GM19395 (cell line): ENCODE measurements around the gene AP2B1.

Experiments used
- ATAC-seq: cut with Tn5 transposase; IDR thresholded peaks from one replicate; pipeline ENCODE4 v1.9.1; 2021; ENCODE audit warnings: mild to moderate bottlenecking, moderate library complexity; ENCODE audit not compliant: unreplicated experiment

Gene AP2B1

DNA sequence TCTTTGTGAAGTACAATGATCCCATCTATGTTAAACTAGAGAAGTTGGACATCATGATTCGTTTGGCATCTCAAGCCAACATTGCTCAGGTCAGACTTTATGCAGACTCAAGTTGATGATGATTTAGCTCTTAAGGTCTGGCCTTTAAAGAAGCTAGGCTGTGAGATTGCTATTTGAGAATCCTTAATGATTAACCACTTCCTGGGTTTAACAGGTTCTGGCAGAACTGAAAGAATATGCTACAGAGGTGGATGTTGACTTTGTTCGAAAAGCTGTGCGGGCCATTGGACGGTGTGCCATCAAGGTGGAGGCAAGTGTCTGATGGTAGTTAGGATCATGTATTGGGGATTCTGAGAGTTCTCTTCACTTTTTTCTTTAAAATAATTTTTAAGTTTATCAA, 40.3 kb downstream of the AP2B1 start:
- ATAC-seq = no peak

DNA sequence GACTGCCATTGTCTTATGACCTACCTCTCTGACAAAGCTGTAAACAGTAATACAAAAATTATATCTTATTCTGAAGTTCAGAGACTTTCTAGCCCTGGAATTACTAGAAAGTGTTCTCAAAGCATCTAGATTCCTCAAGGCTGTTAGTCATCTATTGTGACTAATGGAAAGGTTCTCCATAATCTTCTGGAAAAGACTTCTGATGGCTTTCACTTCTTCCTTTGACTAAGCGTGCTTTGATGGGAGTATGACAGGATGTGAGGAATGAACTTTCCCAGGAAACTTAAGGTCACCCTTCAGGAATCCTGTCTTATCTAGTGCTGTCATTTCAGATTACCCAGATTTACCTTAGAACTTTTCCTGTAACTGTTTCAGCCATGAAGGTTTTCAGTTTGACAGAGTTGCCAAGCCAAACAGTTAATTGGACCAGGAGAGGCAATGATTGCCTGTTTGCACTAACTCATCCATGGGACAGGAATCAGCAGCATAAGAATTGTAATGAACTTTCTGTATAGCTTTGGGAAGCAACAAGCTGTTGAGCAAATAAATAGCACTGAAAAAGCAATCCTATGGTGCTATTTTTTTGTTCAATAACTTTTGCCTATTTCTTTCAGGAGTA, 43.5 kb downstream of the AP2B1 start:
- ATAC-seq = no peak

DNA sequence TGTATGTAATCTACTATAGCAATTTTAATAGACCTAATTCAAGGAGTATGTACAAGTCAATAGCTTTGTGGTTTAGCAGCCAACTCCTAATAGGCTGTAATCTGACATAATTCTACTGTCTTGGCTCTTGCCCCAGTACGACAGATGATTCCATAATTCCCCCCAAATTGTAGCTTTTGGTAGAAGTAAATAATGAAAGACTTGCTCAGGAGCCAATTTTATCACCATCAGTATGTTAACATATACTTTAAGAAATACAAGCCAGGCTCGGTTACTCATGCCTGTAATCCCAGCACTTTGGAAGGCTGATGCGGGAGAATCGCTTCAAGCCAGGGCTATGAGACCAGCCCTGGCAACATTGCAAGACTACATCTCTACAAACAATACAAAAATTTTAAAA, 53.9 kb downstream of the AP2B1 start:
- ATAC-seq = no peak

GRCh38 chr17:35645923-35646322, 58.8 kb downstream of the AP2B1 start:
- ATAC-seq = no peak

GRCh38 chr17:35651467-35651866, 64.3 kb downstream of the AP2B1 start:
- no peak for ATAC-seq

DNA sequence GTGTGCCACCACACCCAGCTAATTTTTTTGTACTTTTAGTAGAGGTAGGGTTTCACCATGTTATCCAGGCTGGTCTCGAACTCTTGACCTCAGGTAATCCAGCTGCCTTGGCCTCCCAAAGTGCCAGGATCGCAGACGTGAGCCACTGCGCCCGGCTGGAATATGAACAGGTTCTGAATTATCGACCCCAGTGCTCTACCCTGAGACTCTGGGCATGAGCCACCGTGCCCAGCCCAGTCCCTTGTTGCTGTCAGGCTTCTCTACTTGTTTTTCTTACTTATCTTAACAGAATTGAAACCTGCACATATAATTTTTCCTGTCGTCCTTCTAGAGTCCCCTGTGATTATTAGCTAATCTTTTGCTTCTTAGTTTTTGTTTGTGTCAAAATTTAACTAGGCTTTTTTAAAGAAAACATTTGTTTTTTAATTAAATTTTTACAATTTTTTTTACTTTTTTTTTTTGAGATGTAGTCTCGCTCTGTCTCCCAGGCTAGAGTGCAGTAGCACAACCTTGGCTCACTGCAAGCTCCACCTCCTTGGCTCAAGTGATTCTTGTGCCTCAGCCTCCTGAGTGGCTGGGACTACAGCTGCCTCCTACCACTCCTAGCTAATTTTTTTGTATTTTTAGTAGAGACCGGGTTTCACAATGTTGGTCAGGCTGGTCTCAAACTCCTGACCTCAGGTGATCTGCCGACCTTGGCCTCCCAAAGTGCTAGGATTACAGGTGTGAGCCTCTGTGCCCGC, 66.7 kb downstream of the AP2B1 start:
- ATAC-seq = no peak

DNA sequence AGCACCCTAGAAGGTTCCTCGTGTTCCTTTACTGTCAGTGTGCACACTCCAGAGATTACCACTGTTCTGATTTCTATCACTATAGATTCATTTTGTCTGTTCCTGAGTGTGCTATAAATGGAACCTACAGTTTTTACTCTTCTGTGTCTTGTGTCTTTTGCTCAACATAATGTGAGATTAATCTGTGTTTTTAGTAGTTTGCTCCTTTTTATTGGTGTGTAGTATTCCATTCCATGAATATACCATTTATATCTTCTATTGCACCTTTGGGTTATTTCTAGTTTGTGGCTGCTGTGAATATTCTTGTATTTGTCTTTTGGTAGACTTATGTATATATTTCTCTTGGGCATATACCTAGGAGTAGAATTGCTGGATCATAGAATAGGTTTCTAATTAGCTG, 68.2 kb downstream of the AP2B1 start:
- no peak for ATAC-seq

- ATAC-seq = no peak
Measured at GRCh38 chr17:35660902-35661301, 73.8 kb downstream of the AP2B1 start.

DNA sequence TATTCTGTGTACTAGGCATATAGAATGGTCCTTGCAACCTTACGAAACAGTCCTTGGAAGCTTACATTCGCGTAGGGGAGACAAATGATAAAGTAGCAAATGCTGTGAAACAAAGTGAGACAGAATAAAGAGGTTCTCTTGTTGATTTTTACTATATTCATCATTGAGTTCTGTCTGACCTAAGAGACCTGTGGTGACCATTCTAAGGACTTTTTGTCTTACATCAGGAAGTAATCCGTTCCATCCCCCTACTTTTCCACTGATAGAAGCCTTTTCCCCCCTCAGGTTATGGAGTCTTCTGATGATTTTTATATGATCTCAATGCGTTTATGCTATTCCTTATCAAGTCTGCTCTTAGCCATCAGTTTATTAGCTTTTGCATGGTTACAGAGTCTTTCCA, 77.6 kb downstream of the AP2B1 start:
- no peak for ATAC-seq

DNA sequence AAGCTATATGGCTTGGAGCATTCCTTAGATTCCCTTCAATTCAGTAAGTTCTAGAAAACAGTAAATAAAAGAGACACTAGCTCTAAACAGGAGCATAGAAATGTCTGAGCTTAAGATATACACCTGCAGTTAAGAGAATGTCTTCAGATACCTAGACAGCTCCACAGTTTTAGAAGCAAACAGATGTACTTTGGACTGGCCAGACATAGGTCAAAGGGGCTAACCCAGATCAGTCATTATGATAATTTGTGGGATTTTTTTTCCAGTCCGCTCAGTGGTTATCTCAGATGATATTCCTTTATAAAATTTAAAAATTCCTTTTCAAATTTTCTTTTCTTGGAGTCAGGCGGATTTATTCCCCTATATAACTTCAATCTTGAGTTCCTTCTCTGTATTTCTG, 78.5 kb downstream of the AP2B1 start:
- ATAC-seq = no peak

DNA sequence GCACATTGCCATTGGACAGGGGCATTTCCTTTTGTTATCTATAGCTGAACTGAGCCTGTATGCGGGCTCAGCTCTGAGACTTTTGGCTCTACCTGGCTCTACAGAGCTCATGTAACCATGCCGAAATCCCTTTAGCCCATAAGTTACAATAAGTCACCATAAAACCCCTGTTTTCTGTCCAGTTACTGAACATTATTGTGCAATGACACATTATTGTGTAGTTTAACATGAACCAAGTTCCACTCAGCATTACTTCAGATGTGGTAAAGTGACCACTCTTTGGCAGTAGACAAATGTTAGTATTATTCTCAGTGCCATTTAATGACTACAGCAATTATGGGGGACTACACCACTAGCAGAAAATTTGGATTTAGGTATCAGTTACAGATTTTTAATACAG, 78.9 kb downstream of the AP2B1 start:
- ATAC-seq = no peak

DNA sequence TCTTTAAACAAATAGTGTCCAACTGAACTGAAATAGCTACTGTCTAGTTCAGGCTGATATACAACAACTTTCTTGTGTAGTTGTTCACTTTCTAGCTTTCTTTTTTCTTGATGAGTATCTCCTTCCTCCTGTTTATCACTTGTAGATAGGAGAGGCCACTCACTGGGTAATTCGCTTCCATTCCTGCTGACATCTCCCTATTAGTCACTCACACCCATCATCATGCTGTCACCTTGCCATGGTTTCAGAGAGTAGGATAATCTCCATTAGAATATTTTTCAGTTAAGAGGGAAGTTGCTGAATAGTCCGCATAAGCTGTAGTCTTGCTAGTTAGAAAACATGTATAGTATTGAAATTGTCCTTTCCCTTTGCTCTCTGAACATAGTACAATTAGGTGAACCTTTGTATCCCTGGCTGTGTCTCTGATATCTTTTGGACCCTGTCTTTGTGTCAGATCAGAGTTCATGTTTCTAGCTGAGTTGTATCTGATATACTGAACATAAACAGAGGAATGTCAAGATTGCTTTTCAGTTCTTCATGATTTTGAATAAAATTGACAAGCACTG, 79.9 kb downstream of the AP2B1 start:
- no peak for ATAC-seq

GRCh38 chr17:35668802-35669201, 81.7 kb downstream of the AP2B1 start:
- ATAC-seq = no peak

GRCh38 chr17:35674552-35674951, 87.4 kb downstream of the AP2B1 start:
- no peak for ATAC-seq

DNA sequence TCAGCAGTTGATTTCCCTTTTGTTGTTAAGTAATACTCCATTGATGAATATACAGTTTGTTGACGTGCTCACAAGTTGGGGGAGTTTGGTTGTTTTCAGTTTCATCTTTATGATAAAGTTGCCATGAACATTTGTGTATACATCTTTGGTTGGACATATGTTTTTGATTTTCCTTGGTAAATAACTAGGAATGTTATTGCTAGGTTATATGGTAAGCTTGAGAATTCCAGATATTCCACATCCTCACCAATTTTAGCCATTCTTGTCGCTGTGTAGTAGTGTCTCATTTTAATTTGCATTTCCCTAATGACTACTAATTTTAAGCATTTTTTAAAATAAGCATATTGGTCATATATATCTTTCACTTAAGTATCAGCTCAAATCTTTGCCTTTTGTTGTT, 89.3 kb downstream of the AP2B1 start:
- no peak for ATAC-seq

GRCh38 chr17:35679007-35679682, 92.0 kb downstream of the AP2B1 start:
- ATAC-seq = no peak

GRCh38 chr17:35683591-35683990, 96.5 kb downstream of the AP2B1 start:
- ATAC-seq = no peak

- no peak for ATAC-seq
Measured at GRCh38 chr17:35684055-35684802, 97.1 kb downstream of the AP2B1 start.

DNA sequence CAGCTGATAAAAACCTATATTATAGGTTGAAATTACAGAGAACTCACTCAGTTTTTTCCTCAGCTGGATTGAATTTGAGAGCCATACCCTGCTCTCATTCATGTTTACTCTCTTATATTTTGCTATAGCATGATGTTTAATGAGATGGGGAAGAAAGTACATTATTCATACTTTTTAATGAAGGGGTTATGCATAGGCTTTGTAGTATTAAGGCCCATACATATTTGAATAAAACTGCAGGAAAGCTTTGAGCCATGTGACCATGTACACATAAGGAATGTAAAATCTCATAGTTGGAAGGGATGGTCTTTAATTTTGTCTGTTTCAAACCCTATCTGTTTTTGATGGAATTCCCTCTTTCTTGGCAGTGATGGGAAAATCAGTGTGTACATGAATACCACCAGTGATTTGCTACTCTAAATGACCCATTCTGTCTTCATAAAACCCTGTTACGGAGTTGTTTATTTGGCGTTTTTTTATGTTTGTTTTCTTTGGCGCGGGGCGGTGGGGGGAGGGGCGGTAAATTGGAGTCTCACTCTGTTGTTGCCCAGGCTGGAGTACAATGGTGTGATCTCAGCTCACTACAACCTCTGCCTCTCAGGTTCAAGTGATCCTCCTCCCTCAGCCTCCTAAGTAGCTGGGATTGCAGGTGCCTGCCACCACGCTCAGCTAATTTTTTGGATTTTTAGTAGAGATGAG, 105.5 kb downstream of the AP2B1 start:
- no peak for ATAC-seq

DNA sequence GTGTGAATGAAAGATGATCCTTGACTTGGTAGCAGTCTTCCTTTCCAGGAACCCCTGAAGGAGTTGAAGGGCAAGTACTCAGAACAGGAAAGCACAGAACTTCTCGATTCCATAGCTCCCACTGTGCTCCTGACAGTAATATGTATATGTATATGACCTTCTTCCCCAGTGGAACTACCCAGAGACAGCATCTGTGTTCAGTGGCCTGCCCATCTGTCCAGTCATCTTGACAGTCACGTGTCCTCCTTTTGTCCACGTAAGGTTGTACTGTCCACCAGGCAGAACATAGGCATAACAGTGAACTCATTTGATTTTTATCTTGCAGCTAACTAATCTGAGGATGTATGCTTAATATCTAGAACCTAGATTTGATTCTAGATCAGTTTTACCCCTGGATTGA, 106.5 kb downstream of the AP2B1 start:
- ATAC-seq = no peak

DNA sequence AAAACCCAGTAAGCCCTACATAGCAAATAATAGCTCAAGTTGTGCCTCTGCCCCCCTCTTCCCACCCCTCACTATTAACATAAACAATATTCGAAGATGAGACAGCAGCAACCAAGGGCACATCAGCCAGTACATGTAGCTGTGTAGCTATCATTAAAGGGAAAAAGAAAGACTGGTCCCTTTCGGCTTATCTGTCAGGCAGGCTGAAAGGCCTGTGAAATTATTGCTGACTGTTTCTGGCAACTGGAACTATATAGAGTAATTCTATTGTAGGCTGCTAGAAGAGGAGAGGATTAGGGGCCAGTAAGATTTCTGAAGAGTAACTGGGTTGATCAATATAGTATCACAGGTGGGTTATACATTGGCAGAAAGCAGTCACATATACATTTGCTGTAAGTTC, 107.8 kb downstream of the AP2B1 start:
- no peak for ATAC-seq
